ENCODE data around the gene GDPD4. TPM values are rescaled to one million over a fixed set of nuclear protein-coding genes. Genes with fewer than 3 reads are reported as not detected.
A peak's percentile ranks its signal among the peaks of the same experiment; 100 is the strongest.

Gene GDPD4
- total RNA-seq, 1 experiment from 2014 or later: not detected

DNA sequence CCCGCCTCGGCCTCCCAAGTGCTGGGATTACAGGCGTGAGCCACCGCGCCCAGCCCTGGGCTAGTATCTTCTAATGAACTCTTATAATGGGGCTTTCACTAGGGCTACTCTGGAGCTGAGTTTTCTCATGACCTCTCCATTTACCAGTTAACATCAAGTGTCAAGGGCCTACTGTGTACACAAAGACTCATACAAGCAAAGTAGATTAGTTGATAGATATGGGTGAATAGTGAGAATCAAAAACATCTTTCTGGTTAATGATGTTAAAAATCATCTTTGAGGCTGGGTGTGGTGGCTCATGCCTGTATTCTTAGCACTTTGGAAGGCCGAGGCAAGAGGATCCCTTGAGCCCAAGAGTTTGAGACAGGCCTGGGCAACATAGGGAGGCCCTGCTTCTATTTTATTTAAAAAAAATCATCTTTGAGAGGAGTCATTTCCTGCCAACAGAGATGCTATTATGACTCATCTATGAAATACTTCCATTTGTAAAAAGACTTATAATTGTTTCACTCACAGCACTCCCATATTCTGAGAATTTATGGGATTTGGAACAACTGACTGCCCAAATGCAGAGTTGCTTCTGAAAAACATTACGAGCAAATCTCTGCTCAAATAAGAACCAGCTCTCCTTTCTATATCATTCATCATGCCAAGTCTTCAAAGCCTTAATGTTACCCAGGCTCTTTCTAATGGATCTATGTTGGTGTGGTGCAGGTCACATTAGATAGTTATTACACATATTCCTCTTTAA is 57.0 kb downstream of the GDPD4 start:
- peak; percentile 87 for DNase-seq (ENCODE audit: low spot score)

- DNase-seq (ENCODE audit: low spot score): no peak
Observed at GRCh38 chr11:77236901-77237300, 64.6 kb downstream of the GDPD4 start.

GRCh38 chr11:77233011-77233410 is 68.5 kb downstream of the GDPD4 start:
- no peak for DNase-seq (ENCODE audit: low spot score)

DNA sequence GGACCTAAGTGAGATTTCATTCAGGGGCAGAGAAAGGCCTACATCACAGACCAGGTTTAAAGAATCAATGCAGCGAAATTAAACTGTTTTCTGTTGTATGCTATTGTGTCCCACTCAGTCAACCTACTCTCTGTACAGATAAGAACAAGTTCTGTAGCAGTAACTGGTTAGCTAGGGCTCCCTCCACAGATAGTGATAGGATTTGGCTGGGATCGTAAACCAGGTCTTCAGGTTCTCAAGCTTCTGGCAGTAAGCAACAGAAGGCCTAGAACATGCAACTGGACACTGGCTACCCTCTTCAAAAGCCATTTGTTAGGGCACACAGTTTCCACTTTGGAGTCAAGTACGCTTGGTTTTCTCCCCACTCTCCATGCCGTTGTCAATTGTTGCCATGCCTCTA is 69.2 kb downstream of the GDPD4 start:
- DNase-seq (ENCODE audit: low spot score): no peak

- no peak for DNase-seq (ENCODE audit: low spot score)
Observed at GRCh38 chr11:77231800-77232199, 69.7 kb downstream of the GDPD4 start.

DNA sequence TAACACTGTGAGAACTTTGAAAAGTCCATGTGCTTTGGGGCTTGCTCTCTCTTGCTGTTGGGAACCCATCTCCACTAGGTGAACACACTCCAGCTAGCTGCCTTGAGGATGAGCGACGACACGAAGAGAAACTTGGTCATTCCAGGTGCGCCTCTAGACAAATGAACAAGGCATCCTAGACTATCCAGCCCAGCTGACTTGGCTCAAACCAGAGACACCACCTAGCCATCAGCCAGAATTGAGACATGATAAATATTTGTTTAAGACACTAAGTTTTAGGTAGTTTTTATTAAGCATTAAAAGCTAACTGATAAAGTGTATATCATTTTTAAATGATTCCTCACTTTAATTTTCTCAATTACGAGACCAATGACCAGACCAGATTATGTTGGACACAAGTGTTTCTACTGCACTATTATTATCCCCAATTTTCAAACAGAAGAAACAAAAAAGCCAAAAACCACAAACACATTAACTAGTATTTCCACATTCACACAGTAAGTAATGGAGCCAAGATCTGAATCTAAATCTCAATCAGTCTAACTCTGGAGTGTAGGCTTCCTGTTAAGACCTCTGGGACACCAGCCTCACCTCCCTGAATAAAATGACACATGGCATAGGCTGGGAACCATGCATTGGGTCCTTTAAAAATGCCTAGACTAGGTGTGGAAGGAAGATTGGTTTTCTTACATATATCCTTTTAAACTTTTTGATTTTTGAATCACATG is 70.4 kb downstream of the GDPD4 start:
- DNase-seq (ENCODE audit: low spot score): no peak

- no peak for DNase-seq (ENCODE audit: low spot score)
Observed at GRCh38 chr11:77223797-77224196, 77.7 kb downstream of the GDPD4 start.

DNA sequence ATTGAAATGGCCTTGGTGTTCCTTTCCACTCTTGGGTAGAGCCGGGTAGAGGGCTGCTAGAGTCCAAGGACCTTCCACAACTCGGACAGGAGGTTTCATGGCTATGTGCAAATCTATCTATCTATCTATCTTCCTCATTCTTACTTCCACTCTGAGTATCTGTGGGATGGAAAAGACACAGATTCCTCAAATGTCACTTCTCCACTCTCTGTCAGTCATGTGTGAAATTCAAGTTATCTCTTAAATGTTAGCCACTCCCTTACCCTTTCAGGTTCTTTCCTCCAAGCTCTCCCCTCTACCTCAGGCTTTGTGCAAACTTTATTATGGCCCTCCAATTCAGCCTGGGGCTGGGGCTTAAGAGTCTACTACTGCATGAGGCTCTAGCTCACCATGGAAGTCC is 84.3 kb downstream of the GDPD4 start:
- DNase-seq (ENCODE audit: low spot score): no peak

DNA sequence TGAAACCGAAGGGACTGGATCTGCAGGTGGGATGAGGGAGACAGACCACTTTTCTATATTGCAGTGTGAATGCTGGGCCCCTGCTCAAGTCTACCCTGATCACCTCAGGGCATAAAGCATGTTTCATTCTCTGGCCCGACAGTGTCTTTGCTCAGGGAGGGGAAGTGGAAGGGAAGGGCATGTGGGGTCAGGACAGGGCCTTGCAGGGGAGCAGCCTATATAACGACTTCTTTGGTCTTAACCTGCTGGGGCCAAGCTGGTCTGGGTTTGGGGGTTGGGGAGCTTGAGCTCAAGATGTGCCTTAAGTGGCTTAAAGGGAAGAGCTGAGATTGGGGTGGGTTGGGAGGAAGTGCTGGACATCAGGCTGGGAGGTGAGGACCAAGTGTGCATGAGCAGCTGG is 86.4 kb downstream of the GDPD4 start:
- no peak for DNase-seq (ENCODE audit: low spot score)

GRCh38 chr11:77214557-77214956 is 86.9 kb downstream of the GDPD4 start:
- DNase-seq (ENCODE audit: low spot score): no peak

DNA sequence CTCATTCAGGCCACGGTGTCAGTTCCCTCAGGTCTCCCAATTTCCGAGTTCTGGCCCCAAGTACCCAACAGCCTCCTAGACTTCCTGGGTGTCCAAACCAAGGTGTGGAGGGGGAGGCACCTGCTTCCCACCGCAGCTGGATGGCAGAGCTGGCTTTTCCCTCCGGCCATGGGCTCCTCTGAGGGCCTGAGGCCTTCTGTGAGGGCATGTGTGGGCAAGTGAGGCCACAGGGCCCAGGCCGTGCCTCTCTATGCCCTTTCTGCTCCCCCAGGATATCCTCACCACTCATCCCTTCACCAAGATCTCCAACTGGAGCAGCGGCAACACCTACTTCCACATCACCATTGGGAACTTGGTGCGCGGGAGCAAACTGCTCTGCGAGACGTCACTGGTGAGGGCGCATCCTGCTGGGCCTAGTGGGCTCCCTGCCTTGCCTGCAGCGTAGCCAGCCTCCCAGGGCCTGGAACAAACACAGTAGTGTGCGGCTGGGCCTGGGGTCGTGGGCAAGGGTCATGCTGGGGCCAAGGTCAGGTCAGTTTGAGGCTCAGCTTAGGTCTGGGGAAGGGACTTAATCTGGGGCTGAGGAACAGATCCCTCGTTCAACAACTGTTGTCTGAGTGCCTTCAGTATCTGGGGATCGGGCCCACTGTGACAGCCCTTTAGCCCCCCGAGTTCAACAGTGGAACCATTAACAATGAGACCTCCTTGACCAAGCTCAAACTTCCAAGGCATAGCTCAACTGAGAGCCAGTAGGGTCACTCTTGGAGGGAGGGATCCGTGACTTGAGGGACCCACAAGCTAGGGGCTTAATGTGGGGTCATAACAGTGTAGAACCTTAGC is 87.7 kb downstream of the GDPD4 start:
- DNase-seq (ENCODE audit: low spot score): no peak

- DNase-seq (ENCODE audit: low spot score): no peak
Observed at GRCh38 chr11:77213029-77213579, 88.4 kb downstream of the GDPD4 start.

DNA sequence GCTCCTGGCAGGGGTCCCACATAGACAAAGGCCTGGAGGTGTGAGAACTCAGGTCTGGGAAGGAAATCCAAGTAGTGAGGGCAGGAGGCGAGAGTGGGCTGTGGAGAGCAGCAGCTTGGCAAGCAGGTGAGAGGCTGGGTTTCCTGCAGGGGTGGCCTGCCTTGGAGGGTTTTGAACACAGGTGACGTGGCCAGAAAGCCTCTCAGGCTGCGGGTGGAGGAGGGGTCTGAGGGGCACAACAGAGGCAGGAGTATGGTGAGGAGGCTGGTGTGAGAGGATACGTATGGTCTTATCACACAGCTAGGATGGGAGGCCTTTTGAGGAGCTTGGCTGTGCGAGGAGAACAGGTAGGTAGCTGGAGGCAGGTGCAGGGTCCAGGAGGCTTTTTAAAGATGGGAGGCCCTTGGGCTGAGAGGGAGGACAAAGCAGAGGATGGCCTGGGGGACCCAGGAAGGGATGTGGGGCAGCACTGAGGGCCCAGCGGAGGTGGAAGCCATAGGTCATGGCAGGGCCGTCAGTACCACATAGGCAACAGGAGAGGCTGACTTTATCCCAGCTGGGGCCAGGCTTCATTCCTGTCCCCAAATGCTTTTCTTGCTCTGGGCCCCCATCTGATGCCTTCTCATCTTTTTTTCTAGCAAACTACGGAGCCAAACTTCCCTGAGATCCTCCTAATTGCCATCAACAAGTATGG is 89.0 kb downstream of the GDPD4 start:
- no peak for DNase-seq (ENCODE audit: low spot score)

GRCh38 chr11:77211594-77212251 is 89.8 kb downstream of the GDPD4 start:
- no peak for DNase-seq (ENCODE audit: low spot score)

- DNase-seq (ENCODE audit: low spot score): no peak
Observed at GRCh38 chr11:77211040-77211451, 90.4 kb downstream of the GDPD4 start.

DNA sequence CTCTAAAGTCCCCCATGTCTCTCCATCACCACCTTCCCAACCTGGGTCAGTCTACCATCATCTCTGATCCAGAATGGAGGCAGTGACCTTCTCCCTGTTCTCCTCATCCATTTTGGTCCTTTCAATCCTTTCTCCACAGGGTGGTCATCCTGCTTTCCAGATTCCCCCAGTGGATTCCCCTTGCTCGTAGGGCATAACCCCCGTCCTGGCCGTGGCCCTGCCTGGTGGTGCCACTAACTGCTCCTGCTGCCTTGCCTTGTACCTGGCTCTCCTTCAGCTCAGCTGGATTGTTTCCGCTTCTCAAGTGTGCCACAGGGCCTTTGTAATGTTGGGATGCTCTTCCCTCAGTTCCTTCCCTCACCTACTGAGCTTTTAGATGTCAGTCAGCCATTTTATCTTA is 91.8 kb downstream of the GDPD4 start:
- DNase-seq (ENCODE audit: low spot score): no peak

- no peak for DNase-seq (ENCODE audit: low spot score)
Observed at GRCh38 chr11:77208535-77208934, 93.0 kb downstream of the GDPD4 start.

DNA sequence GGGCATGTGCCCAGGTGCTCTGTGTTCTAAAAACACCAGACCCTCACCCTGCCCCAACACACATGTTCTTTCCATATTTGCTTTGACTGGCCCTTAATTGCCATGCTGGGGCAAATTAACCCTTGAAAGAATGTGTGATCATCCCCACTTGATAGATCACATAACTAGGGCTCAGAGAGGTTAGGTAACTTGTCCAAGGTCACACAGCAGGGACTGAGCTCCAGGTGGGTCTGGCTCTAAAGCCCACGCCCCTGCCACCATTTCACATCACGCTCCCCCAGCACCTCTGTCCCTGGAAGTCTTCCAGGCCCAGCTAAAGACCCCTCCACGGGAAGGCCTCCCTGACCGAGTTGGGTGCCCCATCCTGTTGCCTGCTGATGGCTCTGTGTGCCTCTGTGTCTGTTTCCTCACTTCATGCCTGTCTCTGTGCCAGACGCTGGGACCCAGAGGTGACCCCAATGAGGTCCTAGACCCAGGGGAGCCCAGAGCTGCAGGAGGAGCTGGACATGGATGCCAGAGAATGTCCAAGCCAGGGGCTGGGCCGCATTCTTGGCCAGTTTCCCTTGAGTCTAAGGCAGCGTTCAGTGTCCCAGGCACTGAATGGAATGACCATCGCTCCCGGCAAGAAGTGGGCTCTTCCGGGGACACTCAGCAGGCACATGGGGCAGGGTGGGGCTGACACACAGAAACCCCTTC is 93.7 kb downstream of the GDPD4 start:
- no peak for DNase-seq (ENCODE audit: low spot score)

GRCh38 chr11:77207019-77207485 is 94.4 kb downstream of the GDPD4 start:
- no peak for DNase-seq (ENCODE audit: low spot score)
